Activated CD8-positive, alpha-beta T cell treated with anti-CD3 and anti-CD28 coated beads for 36 hours (primary cell): ENCODE data around the gene SORCS2. TPM values are rescaled to one million over a fixed set of nuclear protein-coding genes. Genes with fewer than 3 reads are reported as not detected.

Experiments used
- ATAC-seq: fragments of 200-7000 bp; cut with Tn5 transposase; one replicate; pipeline ENCODE4 v1.10.0; 2021; ENCODE audit warnings: mild to moderate bottlenecking, moderate library complexity
- CTCF ChIA-PET: fragments of 350-600 bp; sonication (Branson Sonifier 250); formaldehyde crosslinking; loops from one replicate; lab custom pipeline; 2021; ENCODE audit warnings: antibody characterized with exemption; lab: Charles Lee
- POLR2A ChIA-PET: fragments of 350-600 bp; sonication (Branson Sonifier 250); formaldehyde crosslinking; loops from one replicate; lab custom pipeline; 2021; ENCODE audit warnings: antibody characterized with exemption; lab: Charles Lee
- DNase-seq: peaks from one replicate; pipeline ENCODE4 v3.0.0-alpha.2; 2020
- H3K27ac Mint-ChIP-seq: one replicate; pipeline ENCODE4 v1.8.0; 2021; ENCODE audit warnings: mild to moderate bottlenecking, mixed read lengths
- H3K27me3 Mint-ChIP-seq: one replicate; pipeline ENCODE4 v1.8.0; 2021; ENCODE audit warnings: mixed read lengths
- H3K36me3 Mint-ChIP-seq: one replicate; pipeline ENCODE4 v1.8.0; 2021; ENCODE audit warnings: low read depth, mixed read lengths
- H3K4me1 Mint-ChIP-seq: one replicate; pipeline ENCODE4 v1.8.0; 2021; ENCODE audit warnings: low read depth, mixed read lengths
- H3K4me3 Mint-ChIP-seq: one replicate; pipeline ENCODE4 v1.8.0; 2021; ENCODE audit warnings: mild to moderate bottlenecking, moderate library complexity, mixed read lengths
- H3K9me3 Mint-ChIP-seq: one replicate; pipeline ENCODE4 v1.8.0; 2021; ENCODE audit warnings: mixed read lengths
- intact Hi-C: fragments of 100-400 bp; cut with micrococcal nuclease; formaldehyde crosslinking; loops from one replicate; pipeline ENCODE4 v1.10.0; 2022
- total RNA-seq, 2 experiments: library from RNA; stranded (reverse); gene quantifications; one replicate each; pipeline ENCODE4 v1.2.3, GENCODE V29; 2021
- TF ChIP-seq, protein P1 (sequence below): fragments of 200-600 bp; IDR thresholded peaks from one replicate; pipeline ENCODE4 v1.8.0; 2022; ENCODE audit warnings: antibody characterized with exemption, mild to moderate bottlenecking

The SORCS2 gene
- total RNA-seq, 2 experiments from 2014 or later, result 0.05 TPM; not detected in 1

DNA sequence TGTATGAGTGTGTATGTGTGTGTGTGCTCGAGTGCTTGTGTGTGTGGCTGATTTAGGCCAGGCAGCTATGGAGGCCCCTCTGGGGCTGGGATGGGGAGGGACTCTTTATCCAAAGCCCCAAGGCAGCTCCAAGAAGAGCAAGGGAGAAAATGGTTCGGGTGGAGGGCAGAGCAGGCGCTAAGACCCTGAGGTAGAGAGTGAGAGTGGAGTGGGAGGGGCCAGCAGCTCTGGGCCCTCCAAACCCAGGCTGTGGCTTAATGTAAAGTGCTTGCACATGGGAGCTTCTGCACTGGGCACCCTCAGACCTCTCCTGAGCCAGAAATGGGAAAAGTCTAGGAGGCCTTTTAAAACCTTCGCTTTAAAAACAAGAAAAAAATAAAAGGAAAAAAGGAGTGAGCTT lies 475.9 kb downstream of the SORCS2 start:
- CTCF ChIA-PET, result no interaction called here
- ATAC-seq (no peak), DNase-seq (no peak)
- Mint-ChIP-seq H3K27ac (no peak overlapping the region), H3K27me3 (no peaks in the 10 kb centered on the region), H3K4me1 (no peaks in the 10 kb centered on the region), H3K36me3 (no peaks in the 10 kb centered on the region), H3K4me3 (no peak overlapping the region), H3K9me3 (peaks cover 7% of the 10 kb centered on the region)
- TF ChIP-seq, protein P1, sequence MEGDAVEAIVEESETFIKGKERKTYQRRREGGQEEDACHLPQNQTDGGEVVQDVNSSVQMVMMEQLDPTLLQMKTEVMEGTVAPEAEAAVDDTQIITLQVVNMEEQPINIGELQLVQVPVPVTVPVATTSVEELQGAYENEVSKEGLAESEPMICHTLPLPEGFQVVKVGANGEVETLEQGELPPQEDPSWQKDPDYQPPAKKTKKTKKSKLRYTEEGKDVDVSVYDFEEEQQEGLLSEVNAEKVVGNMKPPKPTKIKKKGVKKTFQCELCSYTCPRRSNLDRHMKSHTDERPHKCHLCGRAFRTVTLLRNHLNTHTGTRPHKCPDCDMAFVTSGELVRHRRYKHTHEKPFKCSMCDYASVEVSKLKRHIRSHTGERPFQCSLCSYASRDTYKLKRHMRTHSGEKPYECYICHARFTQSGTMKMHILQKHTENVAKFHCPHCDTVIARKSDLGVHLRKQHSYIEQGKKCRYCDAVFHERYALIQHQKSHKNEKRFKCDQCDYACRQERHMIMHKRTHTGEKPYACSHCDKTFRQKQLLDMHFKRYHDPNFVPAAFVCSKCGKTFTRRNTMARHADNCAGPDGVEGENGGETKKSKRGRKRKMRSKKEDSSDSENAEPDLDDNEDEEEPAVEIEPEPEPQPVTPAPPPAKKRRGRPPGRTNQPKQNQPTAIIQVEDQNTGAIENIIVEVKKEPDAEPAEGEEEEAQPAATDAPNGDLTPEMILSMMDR, result no peak
- POLR2A ChIA-PET, result no interaction called here
- intact Hi-C loops, result no loop called here

GRCh38 chr4:7668826-7669225 lies 476.5 kb downstream of the SORCS2 start:
- H3K4me3 Mint-ChIP-seq, result no peak overlapping the region
- peaks cover 7% of the 10 kb centered on the region for H3K9me3 Mint-ChIP-seq
- TF ChIP-seq, protein P1, result no peak
- no peak for DNase-seq
- ATAC-seq, result no peak
- H3K27ac Mint-ChIP-seq, result no peak overlapping the region
- H3K4me1 Mint-ChIP-seq, result no peaks in the 10 kb centered on the region
- no peaks in the 10 kb centered on the region for H3K27me3 Mint-ChIP-seq
- intact Hi-C loops, result no loop called here
- CTCF ChIA-PET, result no interaction called here
- H3K36me3 Mint-ChIP-seq, result no peaks in the 10 kb centered on the region
- POLR2A ChIA-PET, result no interaction called here

- H3K4me3 Mint-ChIP-seq, result no peak overlapping the region
- H3K4me1 Mint-ChIP-seq, result no peaks in the 10 kb centered on the region
- H3K36me3 Mint-ChIP-seq, result no peaks in the 10 kb centered on the region
- ATAC-seq (no peak), DNase-seq (no peak)
- ChIA-PET POLR2A (no interaction called here), CTCF (no interaction called here)
- H3K27me3 Mint-ChIP-seq, result no peaks in the 10 kb centered on the region
- H3K27ac Mint-ChIP-seq, result no peak overlapping the region
- intact Hi-C loops, result no loop called here
- peaks cover 7% of the 10 kb centered on the region for H3K9me3 Mint-ChIP-seq
- TF ChIP-seq, protein P1, result no peak
Observed at GRCh38 chr4:7672601-7673000, 480.3 kb downstream of the SORCS2 start.

GRCh38 chr4:7673121-7673520 lies 480.8 kb downstream of the SORCS2 start:
- intact Hi-C loops, result no loop called here

GRCh38 chr4:7674706-7675105 lies 482.4 kb downstream of the SORCS2 start:
- CTCF ChIA-PET, result no interaction called here
- no peak overlapping the region for H3K4me3 Mint-ChIP-seq

More at GRCh38 chr4:7673121-7673520, 480.8 kb downstream of the SORCS2 start:
- DNase-seq (no peak), ATAC-seq (no peak)
- Mint-ChIP-seq H3K36me3 (no peaks in the 10 kb centered on the region), H3K4me3 (no peak overlapping the region), H3K27me3 (no peaks in the 10 kb centered on the region), H3K9me3 (peaks cover 7% of the 10 kb centered on the region), H3K4me1 (no peaks in the 10 kb centered on the region), H3K27ac (no peak overlapping the region)
- POLR2A ChIA-PET, result no interaction called here
- CTCF ChIA-PET, result no interaction called here
- TF ChIP-seq, protein P1, result no peak

More at GRCh38 chr4:7674706-7675105, 482.4 kb downstream of the SORCS2 start:
- Mint-ChIP-seq H3K9me3 (peaks cover 7% of the 10 kb centered on the region), H3K27ac (no peak overlapping the region), H3K4me1 (no peaks in the 10 kb centered on the region), H3K36me3 (no peaks in the 10 kb centered on the region), H3K27me3 (no peaks in the 10 kb centered on the region)
- POLR2A ChIA-PET, result no interaction called here
- ATAC-seq (no peak), DNase-seq (no peak)
- TF ChIP-seq, protein P1, result no peak
- intact Hi-C loops, result no loop called here
